Left lung (tissue), 10 donors: Measurements from ENCODE around the gene AOX1. TPM values are rescaled to one million over a fixed set of nuclear protein-coding genes. Genes with fewer than 3 reads are reported as not detected.

Experiments
- ATAC-seq: fragments of 200-7000 bp; cut with Tn5 transposase; one replicate; pipeline ENCODE4 v1.9.1; 2020; ENCODE audit warnings: moderate library complexity
- DNase-seq, 4 donors: peaks; one replicate each; pipeline ENCODE4 v3.0.0-alpha.2; 2013 to 2020
- H3K27ac ChIP-seq, 2 donors: fragments of 200-600 bp; sonication (generic) in 1 of 2; one replicate each; pipeline versions ENCODE4 v1.5.0 to v1.8.0; 2020 to 2021
- H3K27me3 ChIP-seq, 2 donors: fragments of 200-600 bp; sonication (generic) in 1 of 2; one replicate each; pipeline versions ENCODE4 v1.5.0 to v1.8.0; 2020 to 2021
- H3K36me3 ChIP-seq, 2 donors: fragments of 200-600 bp; sonication (generic) in 1 of 2; one replicate each; pipeline versions ENCODE4 v1.5.0 to v1.8.0; 2020 to 2021
- H3K4me1 ChIP-seq, 2 donors: fragments of 200-600 bp; one replicate each; pipeline ENCODE4 v1.8.0; 2021
- H3K4me3 ChIP-seq, 2 donors: fragments of 200-600 bp; sonication (generic) in 1 of 2; one replicate each; pipeline versions ENCODE4 v1.5.0 to v1.8.0; 2020 to 2021; ENCODE audit warnings: mild to moderate bottlenecking in 1 of 2
- H3K9me3 ChIP-seq, 2 donors: fragments of 200-600 bp; sonication (generic) in 1 of 2; one replicate each; pipeline versions ENCODE4 v1.5.0 to v1.8.0; 2020 to 2021
- CTCF ChIP-seq, 2 donors: fragments of 200-600 bp; sonication (generic) in 1 of 2; IDR thresholded peaks; one replicate each; pipeline versions ENCODE4 v1.5.0 to v1.8.0; 2021; ENCODE audit warnings: antibody characterized with exemption in 2 of 2
- intact Hi-C, 2 donors: fragments of 100-400 bp; cut with DNase I; formaldehyde crosslinking; loops; one replicate each; pipeline versions ENCODE4 v1.11.2 to v1.14.2; 2022
- polyA plus RNA-seq, 6 donors: library from polyadenylated mRNA; unstranded; fragments of 120-200 nt; gene quantifications; one replicate each; pipeline ENCODE4 v1.2.1, GENCODE V29; 2013; ENCODE audit not compliant: insufficient read length in 6 of 6
- total RNA-seq, 2 donors: library from RNA; stranded (reverse); fragmentation: NEBNext Ultra II Directional; extraction: Animal tissue kit (Norgen Biotek cat#: 25700); gene quantifications; one replicate each; pipeline ENCODE4 v1.2.1, GENCODE V29; 2021
- donor health status: DM: no; HTN: yes; CAD: no.
- donor health status: DM: no; HTN: no; CAD: no.

The AOX1 gene
- total and polyA plus RNA-seq, 8 donors = 5.4 to 32.4 (median 13.5) TPM

- H3K36me3 ChIP-seq = no peaks in the 10 kb centered on the region
- H3K4me3 ChIP-seq = no peak overlapping the region
- no peaks in the 10 kb centered on the region for H3K4me1 ChIP-seq
- H3K9me3 ChIP-seq = no peaks in the 10 kb centered on the region
- no peak for ATAC-seq
- no peak for TF ChIP-seq CTCF (IDR thresholded peaks at IDR 0.05)
- H3K27ac ChIP-seq = no peak overlapping the region
- H3K27me3 ChIP-seq = no peaks in the 10 kb centered on the region
- intact Hi-C loops = no loop called here
- DNase-seq = no peak
Measured at GRCh38 chr2:200670313-200670712, 84.5 kb downstream of the AOX1 start.

- ATAC-seq (no peak), DNase-seq (no peak)
- no peak for TF ChIP-seq CTCF (IDR thresholded peaks at IDR 0.05)
- no peaks in the 10 kb centered on the region for H3K27me3 ChIP-seq
- no peaks in the 10 kb centered on the region for H3K4me1 ChIP-seq
- intact Hi-C loops = no loop called here
- H3K27ac ChIP-seq = no peak overlapping the region
- no peak overlapping the region for H3K4me3 ChIP-seq
- no peaks in the 10 kb centered on the region for H3K36me3 ChIP-seq
- H3K9me3 ChIP-seq = no peaks in the 10 kb centered on the region
Measured at GRCh38 chr2:200670751-200671150, 84.9 kb downstream of the AOX1 start.

- Histone ChIP-seq H3K4me1 (peaks cover 0 to under 1% of the 10 kb centered on the region in 2 donors), H3K36me3 (no peaks in the 10 kb centered on the region), H3K9me3 (no peaks in the 10 kb centered on the region), H3K4me3 (no peak overlapping the region), H3K27ac (no peak overlapping the region), H3K27me3 (no peaks in the 10 kb centered on the region)
- ATAC-seq = no peak
- intact Hi-C loops = no loop called here
- no peak for DNase-seq
- no peak for TF ChIP-seq CTCF (IDR thresholded peaks at IDR 0.05)
Measured at GRCh38 chr2:200673191-200673590, 87.4 kb downstream of the AOX1 start.

DNA sequence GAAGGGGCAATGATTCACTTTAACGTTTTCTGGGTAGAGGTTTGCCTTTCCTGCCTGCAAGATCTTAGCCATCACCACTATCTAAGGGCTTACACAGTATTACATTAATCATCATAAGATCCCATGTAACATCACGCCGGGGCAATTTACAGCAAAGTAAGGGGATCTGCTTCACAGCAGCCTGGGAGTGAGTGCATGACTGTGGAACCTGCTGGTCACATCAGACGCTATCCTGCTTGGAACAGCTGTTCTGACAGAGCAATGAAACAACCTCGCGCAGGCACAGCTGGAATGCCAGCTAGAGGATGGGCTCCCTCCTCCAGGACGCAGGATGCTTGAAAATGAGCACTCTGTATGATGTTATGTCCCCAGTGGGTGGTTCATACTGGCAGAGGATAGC is 89.0 kb downstream of the AOX1 start:
- Histone ChIP-seq H3K9me3 (no peaks in the 10 kb centered on the region), H3K4me1 (peaks cover 0 to 12% of the 10 kb centered on the region in 2 donors), H3K27me3 (no peaks in the 10 kb centered on the region), H3K36me3 (no peaks in the 10 kb centered on the region), H3K4me3 (no peak overlapping the region), H3K27ac (no peak overlapping the region)
- DNase-seq (no peak), ATAC-seq (no peak)
- intact Hi-C loops = no loop called here
- TF ChIP-seq CTCF (IDR thresholded peaks at IDR 0.05) = no peak

- no peaks in the 10 kb centered on the region for H3K9me3 ChIP-seq
- no peaks in the 10 kb centered on the region for H3K27me3 ChIP-seq
- no peak for TF ChIP-seq CTCF (IDR thresholded peaks at IDR 0.05)
- no peak overlapping the region for H3K4me3 ChIP-seq
- no peak for ATAC-seq
- peaks cover 0 to 12% of the 10 kb centered on the region in 2 donors for H3K4me1 ChIP-seq
- intact Hi-C loops = no loop called here
- H3K36me3 ChIP-seq = no peaks in the 10 kb centered on the region
- H3K27ac ChIP-seq = no peak overlapping the region
- DNase-seq = no peak
Measured at GRCh38 chr2:200677171-200677570, 91.4 kb downstream of the AOX1 start.
